GM10248 (cell line): Measurements from ENCODE around the gene BIK.
"Not testable (repeated sequence)": the region's sequence is repeated elsewhere in the genome, so short reads cannot be mapped to it uniquely, and the experiment has no call there.

ENCODE experiments used
- CTCF ChIA-PET: fragments of 300-600 bp; sonication (Branson Sonifier 250); formaldehyde crosslinking; extraction: SDS; loops from one replicate; lab custom pipeline; 2021; ENCODE audit warnings: antibody characterized with exemption; lab: Yijun Ruan, JAX
- POLR2A ChIA-PET: fragments of 350-650 bp; sonication (Branson Sonifier 250); formaldehyde crosslinking; extraction: SDS; loops from one replicate; lab custom pipeline; 2020; ENCODE audit warnings: antibody characterized with exemption; lab: Yijun Ruan, JAX
- DNase-seq: peaks from one replicate; pipeline ENCODE4 v3.0.0; 2012; ENCODE audit errors: extremely low spot score
- TF ChIP-seq, protein P1 (sequence below): IDR thresholded peaks from 2 replicates; pipeline ENCODE4 v1.5.1; 2012; ENCODE audit warnings: mild to moderate bottlenecking, low read depth; ENCODE audit errors: extremely low read depth, missing control alignments, control extremely low read depth

BIK gene

DNA sequence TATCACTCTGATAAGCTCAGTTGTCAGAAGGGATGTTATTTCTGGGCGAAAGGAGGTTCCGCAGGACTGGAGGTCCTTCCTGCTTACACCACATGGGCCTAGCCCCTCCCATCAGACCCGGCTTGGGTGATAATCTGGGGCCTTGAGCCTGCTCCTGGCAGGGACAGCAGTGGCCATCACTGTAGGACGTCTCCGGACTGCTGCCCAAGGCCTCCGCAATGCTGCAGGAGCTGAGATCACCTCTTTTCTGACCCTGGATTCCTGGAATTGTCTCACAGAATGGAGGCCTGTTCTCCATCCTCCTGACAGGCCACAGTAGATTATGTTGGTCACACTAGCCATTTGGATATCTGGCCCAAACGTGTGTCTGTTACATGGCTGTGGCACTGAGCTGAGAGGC lies 9.2 kb upstream of the BIK start:
- DNase-seq: no peak
- TF ChIP-seq, protein P1, sequence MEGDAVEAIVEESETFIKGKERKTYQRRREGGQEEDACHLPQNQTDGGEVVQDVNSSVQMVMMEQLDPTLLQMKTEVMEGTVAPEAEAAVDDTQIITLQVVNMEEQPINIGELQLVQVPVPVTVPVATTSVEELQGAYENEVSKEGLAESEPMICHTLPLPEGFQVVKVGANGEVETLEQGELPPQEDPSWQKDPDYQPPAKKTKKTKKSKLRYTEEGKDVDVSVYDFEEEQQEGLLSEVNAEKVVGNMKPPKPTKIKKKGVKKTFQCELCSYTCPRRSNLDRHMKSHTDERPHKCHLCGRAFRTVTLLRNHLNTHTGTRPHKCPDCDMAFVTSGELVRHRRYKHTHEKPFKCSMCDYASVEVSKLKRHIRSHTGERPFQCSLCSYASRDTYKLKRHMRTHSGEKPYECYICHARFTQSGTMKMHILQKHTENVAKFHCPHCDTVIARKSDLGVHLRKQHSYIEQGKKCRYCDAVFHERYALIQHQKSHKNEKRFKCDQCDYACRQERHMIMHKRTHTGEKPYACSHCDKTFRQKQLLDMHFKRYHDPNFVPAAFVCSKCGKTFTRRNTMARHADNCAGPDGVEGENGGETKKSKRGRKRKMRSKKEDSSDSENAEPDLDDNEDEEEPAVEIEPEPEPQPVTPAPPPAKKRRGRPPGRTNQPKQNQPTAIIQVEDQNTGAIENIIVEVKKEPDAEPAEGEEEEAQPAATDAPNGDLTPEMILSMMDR: no peak
- ChIA-PET CTCF (interaction anchor here (1.2 to 1.3 kb wide), 2 partner anchors 17 to 237 kb away, joined by 3 read pairs; no protein-coding TSS in a partner anchor), POLR2A (interaction anchor here (0.6 kb wide), 1 partner anchor 486 kb away, joined by 3 read pairs; no protein-coding TSS in a partner anchor)

DNA sequence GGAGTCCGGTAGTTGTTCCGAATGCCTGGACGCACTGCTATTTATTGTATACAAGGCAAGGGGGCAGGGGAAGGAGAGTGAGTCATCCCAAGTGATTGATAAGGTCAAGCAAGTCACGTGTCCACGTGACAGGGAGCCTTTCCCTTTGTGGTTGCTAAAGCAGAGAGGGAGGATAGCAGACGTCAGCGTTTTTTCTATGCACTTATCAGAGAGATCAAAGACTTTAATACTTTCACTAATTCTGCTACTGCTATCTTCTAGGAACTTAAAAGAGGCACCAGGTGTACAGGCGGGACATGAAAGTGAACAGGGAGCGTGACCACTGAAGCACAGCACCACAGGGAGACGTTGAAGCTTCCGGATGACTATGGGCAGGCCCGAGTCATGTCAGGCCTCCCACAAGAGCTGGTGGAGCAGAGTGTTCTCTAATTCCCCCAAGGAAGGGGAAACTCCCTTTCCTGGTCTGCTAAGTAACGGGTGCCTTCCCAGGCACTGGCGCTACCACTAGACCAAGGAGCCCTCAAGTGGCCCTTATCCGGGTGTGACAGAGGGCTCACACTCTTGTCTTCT lies 6.4 kb upstream of the BIK start:
- DNase-seq, POLR2A ChIA-PET: not testable (repeated sequence)
- CTCF ChIA-PET: interaction anchor here (1.1 kb wide), 1 partner anchor 12 kb away, joined by 3 read pairs; no protein-coding TSS in a partner anchor

DNA sequence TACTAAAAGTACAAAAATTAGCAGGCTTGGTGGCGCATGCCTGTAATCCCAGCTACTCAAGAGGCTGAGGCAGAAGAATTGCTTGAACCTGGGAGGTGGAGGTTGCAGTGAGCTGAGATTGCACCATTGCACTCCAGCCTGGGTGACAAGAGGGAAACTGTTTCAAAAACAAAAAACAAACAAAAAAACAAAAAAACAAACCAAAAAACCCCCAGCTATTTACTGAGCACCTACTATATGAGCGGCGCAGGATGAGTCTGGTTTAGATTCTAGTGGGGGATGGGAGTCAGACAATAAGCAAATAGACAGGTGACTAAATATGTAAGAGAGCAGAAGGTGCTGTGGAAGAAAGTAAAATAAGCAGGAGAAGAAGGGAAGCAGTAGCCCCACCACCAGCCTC lies 5.6 kb upstream of the BIK start:
- DNase-seq, CTCF ChIA-PET, POLR2A ChIA-PET: not testable (repeated sequence)

DNA sequence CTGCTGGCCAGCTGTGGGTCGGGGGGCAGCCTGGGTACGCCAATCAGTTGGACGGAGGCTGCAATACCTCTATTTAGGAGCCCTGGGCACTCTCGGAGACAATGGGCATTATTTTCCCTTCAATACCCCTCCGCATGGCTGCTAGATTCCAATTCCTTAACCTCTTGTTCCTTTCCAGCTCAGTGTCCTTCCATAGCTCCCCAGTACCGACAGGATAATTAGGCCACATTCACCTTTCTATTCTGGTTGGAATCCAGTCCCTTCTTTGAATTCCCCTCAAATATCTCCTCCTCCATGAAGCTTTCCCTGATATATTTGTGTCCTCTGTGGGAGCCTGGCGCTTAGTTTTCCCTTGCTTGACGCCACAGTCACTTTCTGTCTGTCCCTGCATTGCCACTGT lies 4.2 kb upstream of the BIK start:
- CTCF ChIA-PET: no interaction called here
- TF ChIP-seq, protein P1: no peak
- POLR2A ChIA-PET: no interaction called here

DNA sequence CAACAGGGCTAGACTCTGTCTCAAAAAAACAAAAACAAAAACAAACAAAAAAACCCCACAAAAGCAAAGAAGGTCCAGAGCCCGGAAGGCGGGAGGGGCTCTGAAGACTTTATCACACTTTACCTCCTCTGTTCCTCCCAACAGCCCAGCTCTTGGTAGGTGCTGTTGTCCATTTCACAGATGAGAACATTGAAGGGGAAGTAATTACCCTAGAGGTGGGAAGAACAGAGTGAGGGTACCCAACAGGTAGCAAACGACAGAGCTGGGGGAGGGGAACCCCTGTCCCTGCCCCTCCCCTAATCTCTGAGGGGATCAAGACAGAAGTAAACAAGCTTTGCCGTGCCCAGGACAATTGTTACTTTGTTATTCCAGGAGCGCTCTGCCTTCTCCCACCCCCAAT lies 1.0 kb upstream of the BIK start:
- TF ChIP-seq, protein P1: no peak
- ChIA-PET CTCF (interaction anchor here (1.1 to 1.3 kb wide), 2 partner anchors 12 to 28 kb away, joined by 3 read pairs; no protein-coding TSS in a partner anchor), POLR2A (no interaction called here)
- no peak for DNase-seq

More for the DNA sequence above, 4.2 kb upstream of the BIK start:
- no peak for DNase-seq

DNA sequence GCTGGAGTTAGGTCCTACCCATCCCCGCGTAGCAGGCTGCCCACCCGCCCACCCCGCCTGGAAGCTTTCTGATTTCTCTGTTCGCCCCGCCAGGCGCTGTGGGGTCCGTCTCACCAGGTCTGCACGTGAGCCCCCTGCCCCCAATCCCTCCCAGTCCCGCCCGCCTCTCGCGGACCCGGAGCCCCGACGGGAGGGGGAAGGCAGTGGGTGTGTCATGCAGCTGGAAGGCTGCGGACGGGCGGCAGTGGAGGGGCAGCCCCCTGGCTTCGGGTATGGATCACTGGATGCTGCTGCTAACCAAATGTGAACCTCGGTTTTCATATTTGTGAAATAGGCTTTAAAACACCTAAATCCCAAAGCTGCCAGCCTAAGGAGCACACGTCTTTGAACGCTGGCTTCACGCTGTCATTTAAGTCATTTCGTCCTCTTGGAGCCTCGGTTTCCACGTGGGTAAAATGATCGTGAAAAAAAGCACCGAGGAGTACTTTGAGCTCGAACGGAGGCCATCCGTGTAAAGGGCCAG lies 568 bp upstream of the BIK start:
- ChIA-PET POLR2A (no interaction called here), CTCF (interaction anchor here (1.0 to 1.3 kb wide), 3 partner anchors 12 to 28 kb away, joined by 3 read pairs; no protein-coding TSS in a partner anchor)
- TF ChIP-seq, protein P1: no peak
- DNase-seq: no peak

DNA sequence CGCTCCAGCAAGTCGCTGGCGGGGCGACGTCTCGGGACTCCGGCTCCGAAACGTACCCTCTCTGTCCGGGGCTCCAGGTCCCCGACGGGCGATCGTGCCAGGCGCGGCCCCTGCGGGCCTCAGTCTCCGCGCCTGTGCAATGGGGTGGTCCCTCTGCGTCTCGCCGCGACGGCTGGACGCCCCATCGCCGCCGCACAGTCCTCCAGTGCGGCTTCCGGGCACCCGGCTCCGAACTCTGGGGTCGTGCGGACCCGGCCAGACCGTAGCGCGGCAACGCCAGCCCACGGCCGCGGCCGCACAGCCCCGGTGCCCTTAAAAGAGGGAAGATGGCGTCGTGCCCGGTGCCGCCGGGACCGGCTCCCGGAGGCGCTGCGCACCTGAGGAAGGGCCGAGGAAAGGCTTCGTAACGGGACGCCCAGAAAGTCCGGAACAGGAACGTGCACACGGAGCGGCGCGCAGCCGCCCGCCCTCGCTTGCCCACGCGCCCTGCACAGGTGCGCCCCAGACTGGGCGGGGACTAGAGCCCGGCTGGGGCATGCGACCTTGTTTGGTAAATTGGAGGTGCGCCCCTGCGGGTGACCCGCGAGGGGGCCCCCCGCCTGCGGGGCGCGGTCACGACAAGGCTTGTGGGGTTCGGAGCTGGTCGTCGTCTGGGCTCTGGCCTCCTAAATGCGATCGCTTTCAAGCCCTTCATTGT lies 525 bp downstream of the BIK start:
- DNase-seq: peak; percentile 56
- ChIA-PET POLR2A (no interaction called here), CTCF (interaction anchor here (0.6 to 1.6 kb wide), 6 partner anchors 19 to 354 kb away, joined by 3 to 8 read pairs (median 3); no protein-coding TSS in a partner anchor)
- TF ChIP-seq, protein P1: no peak
